Large intestine (tissue), 3 donors: Measurements from ENCODE around the gene OR2V2. TPM values are rescaled to one million over a fixed set of nuclear protein-coding genes. Genes with fewer than 3 reads are reported as not detected.

Experiments used
- DNase-seq, 2 donors: peaks; one replicate each; pipeline versions ENCODE4 v3.0.0 to v3.0.0-alpha.2; 2013
- H3K27ac ChIP-seq: one replicate; pipeline ENCODE4 v1.5.1; 2013; ENCODE audit warnings: low read length
- H3K27me3 ChIP-seq: 2 replicates; pipeline ENCODE4 v1.6.1; 2013; ENCODE audit warnings: low read length; ENCODE audit not compliant: control insufficient read depth, insufficient read depth
- H3K36me3 ChIP-seq: 2 replicates; pipeline ENCODE4 v1.6.1; 2013; ENCODE audit warnings: low read length; ENCODE audit not compliant: control insufficient read depth, insufficient read depth
- H3K4me1 ChIP-seq: one replicate; pipeline ENCODE4 v1.6.1; 2013; ENCODE audit warnings: low read length; ENCODE audit not compliant: control insufficient read depth, insufficient read depth
- H3K4me3 ChIP-seq: one replicate; pipeline ENCODE4 v1.5.1; 2013; ENCODE audit warnings: low read length
- H3K9me3 ChIP-seq: one replicate; pipeline ENCODE4 v1.6.1; 2013; ENCODE audit warnings: mild to moderate bottlenecking, low read depth, low read length, moderate library complexity; ENCODE audit not compliant: control insufficient read depth
- WGBS: methylation state at CpG from one replicate; pipeline ENCODE4 v1.1.5; 2013; ENCODE audit warnings: low lambda C conversion rate; ENCODE audit not compliant: insufficient coverage; 5-methylcytosine and 5-hydroxymethylcytosine counted together
- polyA plus RNA-seq: library from polyadenylated mRNA; unstranded; fragments of 120-200 nt; gene quantifications from one replicate; pipeline ENCODE4 v1.2.1, GENCODE V29; 2013

Gene OR2V2
- polyA plus RNA-seq, 1 donor: not detected

GRCh38 chr5:181142054-181142453 lies 5.3 kb upstream of the OR2V2 start:
- Histone ChIP-seq H3K36me3 (no peaks in the 10 kb centered on the region), H3K27me3 (peaks cover 7% of the 10 kb centered on the region), H3K9me3 (no peaks in the 10 kb centered on the region), H3K4me3 (no peak overlapping the region), H3K4me1 (no peaks in the 10 kb centered on the region), H3K27ac (no peak overlapping the region)
- DNase-seq: no peak
- no CpG with 5 or more reads among the region's 7 CpGs for WGBS

- WGBS: no CpG with 5 or more reads among the region's 1 CpG
- no peaks in the 10 kb centered on the region for H3K36me3 ChIP-seq
- H3K4me1 ChIP-seq: no peaks in the 10 kb centered on the region
- DNase-seq: no peak
- H3K9me3 ChIP-seq: no peaks in the 10 kb centered on the region
- H3K27me3 ChIP-seq: peaks cover 7% of the 10 kb centered on the region
- H3K4me3 ChIP-seq: no peak overlapping the region
- no peak overlapping the region for H3K27ac ChIP-seq
Measured at GRCh38 chr5:181145133-181145532, 2.3 kb upstream of the OR2V2 start.

GRCh38 chr5:181149355-181149754 lies 2.0 kb downstream of the OR2V2 start:
- no peak overlapping the region for H3K4me3 ChIP-seq
- no peak for DNase-seq
- H3K36me3 ChIP-seq: no peaks in the 10 kb centered on the region
- H3K4me1 ChIP-seq: no peaks in the 10 kb centered on the region
- no peaks in the 10 kb centered on the region for H3K27me3 ChIP-seq
- H3K9me3 ChIP-seq: no peaks in the 10 kb centered on the region
- 80% methylated on average over 1 of the region's 6 CpGs for WGBS
- H3K27ac ChIP-seq: no peak overlapping the region

- Histone ChIP-seq H3K27me3 (no peaks in the 10 kb centered on the region), H3K9me3 (no peaks in the 10 kb centered on the region), H3K4me3 (no peak overlapping the region), H3K36me3 (no peaks in the 10 kb centered on the region), H3K27ac (no peak overlapping the region), H3K4me1 (no peaks in the 10 kb centered on the region)
- no peak for DNase-seq
- 92% methylated on average over 2 of the region's 14 CpGs for WGBS
Measured at GRCh38 chr5:181149806-181150733, 2.7 kb downstream of the OR2V2 start.

GRCh38 chr5:181151146-181151545 lies 3.8 kb downstream of the OR2V2 start:
- Histone ChIP-seq H3K27ac (no peak overlapping the region), H3K4me3 (no peak overlapping the region), H3K36me3 (no peaks in the 10 kb centered on the region), H3K9me3 (no peaks in the 10 kb centered on the region), H3K4me1 (no peaks in the 10 kb centered on the region), H3K27me3 (no peaks in the 10 kb centered on the region)
- WGBS: no CpG with 5 or more reads among the region's 9 CpGs
- no peak for DNase-seq

GRCh38 chr5:181152406-181152805 lies 5.0 kb downstream of the OR2V2 start:
- DNase-seq: no peak
- H3K36me3 ChIP-seq: no peaks in the 10 kb centered on the region
- H3K27ac ChIP-seq: no peak overlapping the region
- H3K27me3 ChIP-seq: peaks cover 5% of the 10 kb centered on the region
- H3K9me3 ChIP-seq: no peaks in the 10 kb centered on the region
- WGBS: no CpG with 5 or more reads among the region's 9 CpGs
- H3K4me1 ChIP-seq: no peaks in the 10 kb centered on the region
- H3K4me3 ChIP-seq: no peak overlapping the region

- Histone ChIP-seq H3K9me3 (no peaks in the 10 kb centered on the region), H3K36me3 (no peaks in the 10 kb centered on the region), H3K27me3 (peaks cover 10% of the 10 kb centered on the region), H3K4me3 (no peak overlapping the region), H3K27ac (no peak overlapping the region), H3K4me1 (no peaks in the 10 kb centered on the region)
- WGBS: no CpG with 5 or more reads among the region's 5 CpGs
- no peak for DNase-seq
Measured at GRCh38 chr5:181153814-181154213, 6.4 kb downstream of the OR2V2 start.

GRCh38 chr5:181156758-181157157 lies 9.4 kb downstream of the OR2V2 start:
- DNase-seq: no peak
- WGBS: no CpG with 5 or more reads among the region's 3 CpGs
- H3K36me3 ChIP-seq: no peaks in the 10 kb centered on the region
- H3K9me3 ChIP-seq: no peaks in the 10 kb centered on the region
- H3K4me1 ChIP-seq: no peaks in the 10 kb centered on the region
- H3K27me3 ChIP-seq: peaks cover 10% of the 10 kb centered on the region
- H3K4me3 ChIP-seq: no peak overlapping the region
- H3K27ac ChIP-seq: no peak overlapping the region

- Histone ChIP-seq H3K4me3 (no peak overlapping the region), H3K27me3 (peaks cover 25% of the 10 kb centered on the region), H3K9me3 (no peaks in the 10 kb centered on the region), H3K36me3 (no peaks in the 10 kb centered on the region), H3K27ac (no peak overlapping the region), H3K4me1 (no peaks in the 10 kb centered on the region)
- DNase-seq: no peak
- WGBS: no CpG with 5 or more reads among the region's 3 CpGs
Measured at GRCh38 chr5:181158869-181159268, 11.5 kb downstream of the OR2V2 start.

GRCh38 chr5:181159286-181160151 lies 12.1 kb downstream of the OR2V2 start:
- H3K9me3 ChIP-seq: peaks cover 3% of the 10 kb centered on the region
- H3K4me1 ChIP-seq: no peaks in the 10 kb centered on the region
- H3K27me3 ChIP-seq: peaks cover 30% of the 10 kb centered on the region
- H3K27ac ChIP-seq: no peak overlapping the region
- peak; percentile 63 to 68 for DNase-seq
- no peaks in the 10 kb centered on the region for H3K36me3 ChIP-seq
- no peak overlapping the region for H3K4me3 ChIP-seq
- no CpG with 5 or more reads among the region's 20 CpGs for WGBS
